CD4-positive, alpha-beta T cell treated with Interleukin-17A for 1 hour (primary cell): ENCODE measurements around the gene ZRSR2.
"Not testable (repeated sequence)": the region's sequence is repeated elsewhere in the genome, so short reads cannot be mapped to it uniquely, and the experiment has no call there.

Source experiments
- DNase-seq: peaks from one replicate; pipeline ENCODE4 v3.0.0-alpha.2; 2020

ZRSR2 gene

DNA sequence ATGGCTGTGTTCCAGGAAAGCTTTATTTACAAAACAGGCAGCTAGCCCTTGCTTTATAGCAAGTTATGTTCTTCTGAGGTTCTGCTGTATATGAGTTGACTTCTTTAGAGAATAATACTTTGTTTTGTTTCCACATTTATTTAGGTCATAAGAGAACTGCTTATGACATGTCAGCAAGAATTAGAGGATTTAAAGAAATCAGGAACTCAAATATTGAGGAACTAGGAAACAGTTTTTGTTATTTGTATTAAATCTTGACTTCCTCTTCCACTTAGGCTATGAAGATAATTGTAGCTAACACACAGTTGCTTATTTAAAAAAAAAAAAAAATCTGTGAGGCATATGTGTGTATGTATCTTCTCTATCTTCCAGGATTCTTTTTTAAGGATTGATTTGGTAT is 14.3 kb downstream of the ZRSR2 start:
- no peak for DNase-seq

DNA sequence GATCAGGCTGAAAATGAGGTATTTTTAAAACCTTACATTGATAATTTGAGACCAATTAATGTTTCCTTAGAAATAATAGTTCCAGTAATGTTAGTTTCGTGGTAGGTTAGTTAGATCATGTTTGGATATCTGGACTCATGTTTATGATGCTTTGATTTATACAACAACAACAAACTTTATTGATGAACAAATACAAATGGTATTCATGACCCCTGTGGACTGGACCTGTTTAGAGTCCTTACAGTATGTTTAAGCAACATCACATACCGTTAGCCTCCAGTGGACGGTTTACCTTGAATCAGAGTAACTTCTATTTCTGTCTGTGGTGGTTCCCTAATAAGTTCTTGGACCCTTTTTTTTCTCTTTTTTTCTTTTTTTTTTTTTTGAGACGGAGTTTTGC is 18.0 kb downstream of the ZRSR2 start:
- DNase-seq: no peak

DNA sequence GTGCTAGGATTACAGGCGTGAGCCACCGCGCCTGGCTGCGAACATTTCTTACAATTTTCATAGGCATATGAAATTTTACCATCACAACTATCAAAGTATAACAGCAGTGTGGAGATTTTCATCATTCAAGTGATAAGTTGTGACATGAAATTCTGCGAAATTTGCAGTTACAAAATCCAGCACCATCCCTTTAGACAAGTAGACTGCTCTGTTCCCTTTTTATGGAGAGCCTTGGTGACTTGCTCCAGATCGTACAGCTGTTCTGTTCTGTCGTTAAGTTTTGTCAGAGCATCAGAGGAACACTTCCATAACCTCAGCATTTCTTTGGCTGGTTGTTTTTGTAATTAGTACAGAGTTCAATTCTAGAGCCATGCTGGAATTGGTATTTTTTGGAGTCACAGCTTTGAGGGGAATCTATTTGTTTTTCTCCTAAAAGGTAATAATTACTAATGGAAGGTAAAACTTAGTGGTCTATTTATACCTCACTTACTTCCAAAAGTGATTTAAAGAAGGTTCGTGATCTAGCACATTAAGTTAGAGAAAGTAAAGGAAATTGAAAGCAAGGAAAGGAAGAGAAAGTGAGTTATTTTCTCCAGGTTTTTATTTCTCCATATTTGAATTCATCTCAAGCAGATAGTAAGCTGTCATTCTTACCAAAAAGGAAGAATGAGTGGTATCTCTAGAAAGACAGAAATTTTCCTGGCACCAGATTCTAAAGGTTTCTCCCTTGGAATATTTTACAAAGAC is 22.1 kb downstream of the ZRSR2 start:
- DNase-seq: no peak

DNA sequence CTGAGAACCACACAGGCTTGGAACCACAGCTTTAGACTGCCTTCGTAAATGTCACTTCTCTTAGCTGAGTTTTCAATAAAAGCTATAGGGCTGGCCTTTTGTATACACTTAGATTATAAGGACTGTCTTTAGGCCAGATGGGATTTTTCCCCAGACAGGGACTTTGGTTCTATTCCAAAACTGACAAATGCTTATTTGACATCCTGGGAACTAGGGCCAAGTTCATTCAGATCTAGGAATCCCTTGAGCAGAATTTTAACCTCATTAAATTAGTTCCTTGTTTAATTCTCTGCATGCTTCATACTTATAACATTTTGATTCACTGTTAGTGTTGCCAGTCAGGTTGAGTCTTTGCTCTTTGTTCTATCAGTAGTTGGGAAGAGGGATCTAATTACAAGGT is 23.1 kb downstream of the ZRSR2 start:
- DNase-seq: no peak

DNA sequence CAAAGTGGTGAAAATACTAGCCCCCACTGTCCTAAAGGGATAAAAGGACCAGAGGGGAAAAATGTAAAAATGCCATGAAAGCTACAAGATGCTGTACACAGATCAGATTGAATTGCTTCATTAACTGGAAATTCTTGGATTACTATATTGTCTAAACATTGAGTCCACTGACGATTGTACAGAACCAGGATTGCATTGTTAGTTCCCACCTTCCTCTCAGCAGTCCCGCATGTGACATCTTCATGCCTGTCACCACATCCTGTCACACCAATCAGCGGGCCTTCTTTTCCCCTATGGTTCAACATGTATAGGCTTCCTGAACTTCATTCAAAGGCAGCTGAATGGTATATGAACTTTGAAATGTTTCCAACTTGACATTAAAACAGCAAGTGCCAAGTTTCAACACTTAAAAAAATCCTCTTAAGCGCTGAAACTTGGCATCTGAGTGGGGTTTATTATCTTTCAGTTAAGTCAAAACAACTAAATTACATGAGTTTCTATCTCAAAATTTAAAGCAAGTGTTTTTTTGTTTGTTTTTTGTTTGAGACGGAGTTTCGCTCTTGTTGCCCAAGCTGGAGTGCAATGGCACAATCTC is 24.6 kb downstream of the ZRSR2 start:
- peak; percentile 3 for DNase-seq

DNA sequence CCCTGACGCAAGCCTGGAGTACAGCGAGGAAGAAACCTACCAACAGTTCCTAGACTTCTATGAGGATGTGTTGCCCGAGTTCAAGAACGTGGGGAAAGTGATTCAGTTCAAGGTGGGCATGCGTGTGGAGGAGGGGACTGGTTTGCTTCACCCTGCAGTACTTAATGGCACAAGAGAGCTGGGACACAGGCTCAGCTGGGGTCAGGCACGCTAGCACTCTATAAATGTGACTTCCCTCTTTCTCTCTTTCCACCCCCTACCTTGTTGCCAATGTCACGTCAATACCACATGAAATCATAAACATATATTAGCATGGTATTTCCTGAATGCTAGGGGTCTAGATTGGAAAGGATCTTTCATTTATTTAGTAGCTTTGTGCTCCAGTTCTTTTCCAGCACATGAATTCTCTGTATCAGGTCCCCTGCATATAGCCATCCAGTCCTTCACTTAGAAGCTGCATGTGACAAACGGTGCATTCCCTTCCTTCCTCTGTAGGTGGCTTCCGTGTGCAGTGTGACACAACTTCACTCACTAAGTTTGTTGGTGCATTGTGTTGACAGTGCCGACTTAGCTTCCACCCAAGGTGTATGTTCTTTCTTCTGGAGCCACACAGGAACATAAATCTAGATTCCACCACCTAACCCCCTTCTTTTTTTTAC is 25.6 kb downstream of the ZRSR2 start:
- peak; percentile 29 for DNase-seq

DNA sequence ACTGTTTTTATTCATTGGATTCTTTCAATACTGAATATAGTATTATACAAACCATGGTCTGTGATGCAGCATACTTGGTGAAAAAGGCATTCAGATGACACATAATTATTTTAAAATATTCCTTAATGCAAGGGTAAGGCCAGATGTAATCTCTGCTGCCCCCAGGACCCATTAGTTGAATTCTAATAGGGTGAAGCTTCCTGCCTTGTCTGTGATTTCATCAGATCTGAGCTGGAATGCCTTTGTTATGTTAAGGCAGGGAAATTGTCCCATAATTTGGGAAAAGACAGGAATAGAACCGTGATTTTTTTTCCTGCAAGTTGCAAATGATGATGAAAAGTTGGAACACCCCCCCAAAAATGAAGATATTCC is 26.1 kb downstream of the ZRSR2 start:
- DNase-seq: no peak

DNA sequence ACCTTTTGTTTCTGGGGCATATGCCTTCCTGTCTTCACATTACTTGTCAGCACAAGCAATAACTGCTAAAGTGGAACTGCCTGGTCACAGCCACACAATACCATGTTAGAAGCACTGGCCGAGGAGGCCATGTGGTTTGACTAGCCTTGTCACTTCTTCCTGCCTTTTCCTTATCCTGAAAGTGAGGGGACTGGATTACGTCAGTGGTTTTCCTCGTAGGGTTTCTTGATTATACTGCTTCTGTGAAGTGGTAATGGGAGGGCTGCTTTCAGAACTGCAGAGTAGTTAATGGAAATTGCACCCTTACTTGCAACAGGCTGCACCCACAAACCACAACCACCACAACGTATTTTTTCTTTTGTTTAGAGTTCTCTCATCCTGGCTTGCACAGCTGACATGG is 26.6 kb downstream of the ZRSR2 start:
- peak; percentile 55 for DNase-seq

DNA sequence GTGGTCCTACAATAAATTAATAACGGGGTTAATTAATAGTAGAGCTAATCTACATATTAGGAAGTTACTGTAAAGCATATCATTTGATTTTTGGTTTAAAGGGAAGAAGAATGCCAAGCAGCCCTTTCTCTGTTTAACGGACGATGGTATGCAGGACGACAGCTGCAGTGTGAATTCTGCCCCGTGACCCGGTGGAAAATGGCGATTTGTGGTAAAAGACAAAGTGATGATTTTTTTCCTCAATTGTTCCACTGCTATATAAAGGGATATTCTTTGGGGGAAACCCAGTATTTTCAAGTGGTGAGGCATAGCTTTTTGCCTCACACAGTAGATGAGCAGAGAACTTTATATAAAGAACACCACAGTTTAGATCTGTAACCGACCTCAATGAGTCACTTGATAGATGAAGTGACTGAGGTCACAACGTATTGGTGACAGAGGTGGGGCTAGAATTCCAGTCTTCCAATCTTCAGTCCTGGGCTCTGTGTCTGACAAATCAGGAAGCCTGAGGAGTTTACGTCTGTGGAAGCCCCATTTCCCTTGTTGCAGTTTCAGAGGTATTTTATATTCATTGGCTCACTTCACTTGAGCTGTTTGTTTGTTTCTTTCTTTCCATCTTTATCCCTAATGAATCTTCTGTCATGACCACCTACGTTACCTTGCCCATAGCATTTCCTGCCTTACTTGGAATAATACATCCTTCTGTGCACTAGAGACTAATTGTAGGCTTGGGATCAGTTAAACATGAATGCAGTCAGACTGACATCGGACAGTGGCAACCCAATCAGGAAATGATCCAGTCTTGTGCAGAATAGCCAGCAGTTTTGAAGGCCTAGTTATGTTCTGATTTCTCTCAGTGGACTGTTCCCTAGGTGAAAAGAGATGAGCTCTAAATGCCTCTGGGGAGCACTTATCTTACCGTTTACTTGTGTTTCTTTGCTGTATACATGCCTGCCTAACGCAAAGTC is 30.1 kb downstream of the ZRSR2 start:
- DNase-seq: no peak

DNA sequence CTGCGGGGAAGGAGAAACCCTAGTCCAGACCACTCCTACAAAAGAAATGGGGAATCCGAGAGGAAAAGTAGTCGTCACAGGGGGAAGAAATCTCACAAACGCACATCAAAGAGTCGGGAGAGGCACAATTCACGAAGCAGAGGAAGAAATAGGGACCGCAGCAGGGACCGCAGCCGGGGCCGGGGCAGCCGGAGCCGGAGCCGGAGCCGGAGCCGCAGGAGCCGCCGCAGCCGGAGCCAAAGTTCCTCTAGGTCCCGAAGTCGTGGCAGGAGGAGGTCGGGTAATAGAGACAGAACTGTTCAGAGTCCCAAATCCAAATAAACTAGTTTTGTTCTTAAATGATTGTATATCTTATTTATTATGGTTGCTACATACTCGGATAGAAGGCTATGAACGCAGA is 32.6 kb downstream of the ZRSR2 start:
- DNase-seq: no peak

DNA sequence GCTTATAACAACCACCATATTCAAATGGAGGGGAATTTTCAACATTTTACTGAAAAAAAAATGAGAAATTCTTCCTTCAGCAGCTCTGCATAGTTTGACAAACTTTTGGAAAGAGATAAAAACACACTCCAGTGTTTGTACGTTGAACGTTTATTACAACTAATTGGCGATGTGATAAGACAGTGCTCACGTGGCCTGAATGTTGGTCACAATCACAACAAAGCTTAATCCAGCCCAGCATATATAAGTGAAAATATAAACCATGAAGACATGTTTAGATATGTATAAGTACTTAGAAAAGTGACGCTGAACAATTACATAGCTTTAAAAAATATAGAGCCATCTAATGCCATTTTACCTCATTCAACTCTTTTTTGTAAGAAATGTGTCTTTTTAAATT is 35.7 kb downstream of the ZRSR2 start:
- DNase-seq: no peak

DNA sequence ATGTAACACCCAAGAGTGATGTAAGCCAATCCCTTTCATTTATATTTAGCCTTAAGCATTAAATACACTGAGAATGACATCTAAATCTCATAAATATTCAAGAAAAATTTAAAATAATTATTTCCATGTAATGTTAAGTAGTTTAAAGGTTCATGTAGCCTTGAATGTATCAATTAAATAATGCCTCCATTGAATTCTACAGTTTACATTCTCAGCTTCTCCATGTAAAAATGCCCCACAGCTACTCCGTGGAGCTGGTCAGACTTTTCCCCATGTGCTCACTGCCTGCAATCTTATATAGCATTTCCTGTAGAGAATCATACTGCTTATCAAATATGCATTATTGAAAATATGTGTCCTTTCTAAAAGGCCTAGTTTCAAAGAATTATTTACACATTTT is 38.9 kb downstream of the ZRSR2 start:
- no peak for DNase-seq

DNA sequence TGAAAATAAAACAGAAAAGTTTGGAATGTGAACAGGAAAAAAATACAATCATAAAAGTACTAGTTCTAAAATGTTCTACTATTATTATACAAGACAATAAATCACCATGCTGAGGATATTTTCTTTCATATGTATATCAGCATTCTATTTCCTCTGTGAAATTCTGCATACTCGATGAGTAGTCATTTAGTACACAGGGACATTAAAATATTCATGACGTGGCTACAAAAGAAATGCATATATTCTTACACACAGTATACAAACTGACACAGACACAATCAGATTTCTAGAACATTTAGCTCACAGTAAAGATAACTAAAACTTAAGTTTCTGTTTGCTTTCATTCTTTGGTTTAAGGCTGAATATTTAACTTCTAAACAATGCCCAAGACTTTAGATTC is 41.1 kb downstream of the ZRSR2 start:
- not testable (repeated sequence) for DNase-seq

DNA sequence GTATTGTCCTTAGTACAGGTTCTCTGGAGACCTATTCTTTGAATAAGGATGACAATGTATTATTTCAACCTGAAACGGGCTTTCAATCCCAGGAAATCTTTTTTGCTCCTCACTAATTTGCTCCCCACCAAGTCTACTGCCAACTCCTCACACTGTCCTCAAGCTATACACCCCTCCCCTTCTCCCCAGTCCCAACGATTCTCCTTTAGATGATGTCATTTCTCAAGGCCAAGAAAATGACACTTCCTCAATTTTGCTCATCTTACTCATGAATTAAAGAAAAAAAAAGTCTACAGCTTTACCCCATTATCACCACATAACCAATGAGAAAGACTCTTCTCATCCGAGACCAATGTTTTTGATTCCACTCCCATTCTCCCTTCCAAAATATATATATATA is 43.8 kb downstream of the ZRSR2 start:
- no peak for DNase-seq

DNA sequence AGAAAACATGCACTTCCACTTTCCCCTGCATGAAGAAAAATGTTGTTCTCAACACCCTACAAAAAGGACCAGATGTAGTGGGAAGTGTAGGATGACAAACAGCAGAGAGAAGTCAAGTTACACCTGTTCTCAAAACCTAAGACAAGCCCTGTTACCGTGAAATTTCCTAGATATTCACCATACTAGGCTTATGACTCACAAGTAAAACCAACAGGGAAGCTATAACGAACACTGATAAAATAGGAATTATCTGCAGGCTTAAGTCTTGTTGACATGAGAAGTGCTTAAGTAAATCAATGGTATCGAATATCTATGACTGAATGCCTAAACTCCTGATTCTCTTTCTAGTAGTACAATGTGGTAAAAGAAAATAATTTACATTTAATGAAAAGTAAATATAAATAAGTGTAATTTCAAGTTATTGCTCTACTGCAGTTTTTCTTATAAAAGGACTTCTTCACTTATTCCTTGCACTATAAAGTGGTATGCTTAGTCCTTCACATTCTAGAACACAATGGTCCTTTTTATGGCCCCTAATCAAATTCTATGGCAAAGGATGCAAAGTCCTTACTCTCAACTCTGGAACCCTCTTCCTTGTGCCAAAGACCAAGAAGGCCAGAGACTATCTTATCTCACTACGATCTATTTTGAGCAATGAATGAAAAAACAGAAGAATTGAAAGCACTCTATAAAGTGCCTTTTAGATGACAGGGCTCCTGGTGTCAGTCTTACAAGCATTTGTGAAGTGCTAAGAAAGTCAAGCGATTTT is 44.7 kb downstream of the ZRSR2 start:
- no peak for DNase-seq

DNA sequence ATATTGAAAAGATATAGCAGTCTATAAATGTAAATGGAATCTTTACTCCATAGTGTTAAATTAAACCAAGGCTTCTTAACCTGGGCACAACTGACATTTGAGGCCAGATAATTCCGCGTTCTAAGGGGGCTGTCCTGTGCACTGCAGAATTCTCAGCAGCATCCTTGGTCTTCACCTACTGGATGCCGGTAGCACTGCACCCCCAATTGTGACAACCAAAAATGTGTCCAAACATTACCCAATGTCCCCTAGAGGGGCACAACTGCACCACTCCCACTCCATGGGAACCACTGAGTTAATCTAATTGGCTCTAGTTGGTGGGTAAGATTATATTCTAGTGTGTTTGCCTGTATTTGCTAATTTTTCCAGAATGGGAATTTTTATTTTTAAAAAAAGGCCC is 47.7 kb downstream of the ZRSR2 start:
- DNase-seq: peak; percentile 7

DNA sequence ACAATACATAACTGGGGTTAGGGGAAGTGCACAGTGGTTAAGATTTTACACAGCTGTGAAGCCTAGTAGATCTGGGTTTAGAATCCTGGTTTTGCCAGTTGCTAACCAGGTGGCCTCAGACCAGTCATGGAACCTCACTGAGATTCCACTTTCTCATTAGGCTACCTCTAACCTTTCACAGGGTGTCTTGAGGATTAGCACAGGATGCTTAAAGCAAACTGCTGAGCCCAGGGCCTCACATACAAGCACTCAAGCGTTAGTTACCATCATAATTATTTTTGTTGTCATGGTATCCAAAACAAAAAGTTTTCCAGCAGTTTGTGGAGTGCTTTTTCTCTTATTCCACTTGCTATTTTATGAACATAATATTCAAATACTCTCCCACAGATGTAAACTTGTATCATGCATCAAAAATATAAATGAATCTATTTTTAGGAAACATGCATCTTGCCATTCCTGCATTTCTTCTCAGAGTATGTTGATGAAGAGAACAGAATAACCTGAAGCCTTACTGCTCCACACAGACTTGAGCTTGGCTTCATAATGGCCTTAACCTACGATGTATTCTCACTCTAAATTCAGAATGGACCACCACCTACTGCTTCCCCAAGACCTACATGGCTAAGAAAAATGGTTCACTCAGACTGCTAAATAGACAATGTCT is 51.7 kb downstream of the ZRSR2 start:
- no peak for DNase-seq

DNA sequence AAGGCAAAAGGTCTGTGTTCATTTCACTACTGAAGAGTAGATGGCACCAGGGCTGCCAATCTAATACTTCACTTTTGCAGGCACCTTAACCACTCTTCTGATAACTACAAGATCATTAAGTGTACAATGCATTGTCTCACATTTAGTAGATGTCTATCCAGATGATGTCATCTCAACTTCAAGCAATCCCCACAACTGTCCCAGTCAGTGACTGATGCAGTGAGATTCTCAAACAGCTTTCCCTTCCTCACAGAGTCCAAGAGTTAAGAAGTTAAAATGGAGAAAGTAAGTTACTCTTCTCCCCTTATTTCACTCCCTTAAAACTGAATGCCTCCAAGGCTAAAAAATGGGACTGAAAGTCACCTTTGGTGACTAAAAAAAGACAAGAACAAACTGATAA is 53.7 kb downstream of the ZRSR2 start:
- no peak for DNase-seq

DNA sequence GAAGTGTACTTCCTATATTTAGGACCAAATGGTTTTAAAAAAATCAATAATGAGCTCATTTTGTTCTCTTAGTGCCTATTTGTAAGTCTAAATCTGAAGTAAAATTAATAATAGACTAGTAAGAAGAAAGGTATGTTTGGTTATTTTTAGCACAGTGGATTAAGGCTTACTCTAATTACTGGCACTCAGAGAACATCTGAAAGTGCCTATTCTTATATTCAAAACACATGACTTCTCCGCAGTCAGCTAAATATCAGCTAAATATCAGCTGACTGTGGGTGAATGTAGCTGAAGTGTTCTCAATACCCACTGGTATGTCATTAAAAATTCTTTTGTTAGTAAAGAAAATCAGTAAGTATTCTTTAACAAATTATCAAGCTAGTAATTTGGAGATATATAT is 58.3 kb downstream of the ZRSR2 start:
- no peak for DNase-seq

DNA sequence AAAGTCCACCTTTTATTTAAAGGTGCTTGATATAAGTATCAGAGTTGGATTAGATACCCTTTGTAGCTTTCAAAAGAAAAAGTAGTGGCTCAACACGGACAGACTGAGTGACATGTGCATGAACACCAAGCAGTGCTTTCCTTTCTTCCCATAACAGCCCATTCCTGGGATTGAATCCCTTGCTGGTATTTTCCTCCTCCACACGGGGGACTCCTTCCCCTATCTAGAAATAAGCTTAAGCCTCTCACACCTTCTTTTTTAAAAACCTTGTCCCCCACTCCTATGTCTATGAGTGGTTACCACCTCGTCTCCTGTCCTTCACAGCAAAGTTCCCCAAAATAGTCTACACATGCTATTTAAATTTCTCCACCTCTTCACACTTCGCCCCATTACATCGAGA is 59.3 kb downstream of the ZRSR2 start:
- no peak for DNase-seq

DNA sequence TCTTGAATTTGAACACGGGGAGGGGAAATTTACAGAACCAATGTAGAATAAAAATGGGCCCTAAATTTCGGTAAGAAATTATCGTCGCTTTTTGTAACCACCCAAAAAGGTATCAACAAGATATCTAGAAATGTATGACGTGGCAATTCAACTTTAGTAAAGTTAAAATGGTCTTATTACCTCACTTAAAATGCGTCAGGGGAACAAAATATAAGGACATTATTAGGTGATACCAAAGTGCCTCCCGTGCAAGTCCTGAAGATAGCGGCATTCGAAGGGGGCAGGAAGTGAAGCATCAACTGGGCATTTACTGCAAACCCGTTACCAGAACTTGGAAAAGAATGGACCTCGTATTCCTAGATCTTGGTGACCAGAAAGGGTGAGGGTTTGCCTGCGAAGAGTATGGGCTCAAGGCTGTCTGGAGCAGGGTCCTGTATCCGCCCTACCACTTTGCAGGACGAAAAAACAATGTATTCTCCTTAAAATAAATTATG is 63.3 kb downstream of the ZRSR2 start:
- DNase-seq: no peak
